ENCODE results near the gene THTPA. TPM values are rescaled to one million over a fixed set of nuclear protein-coding genes. Genes with fewer than 3 reads are reported as not detected.

The THTPA gene
- total and polyA plus RNA-seq, 2 experiments from 2014 or later = 31.3 to 58.6 TPM

DNA sequence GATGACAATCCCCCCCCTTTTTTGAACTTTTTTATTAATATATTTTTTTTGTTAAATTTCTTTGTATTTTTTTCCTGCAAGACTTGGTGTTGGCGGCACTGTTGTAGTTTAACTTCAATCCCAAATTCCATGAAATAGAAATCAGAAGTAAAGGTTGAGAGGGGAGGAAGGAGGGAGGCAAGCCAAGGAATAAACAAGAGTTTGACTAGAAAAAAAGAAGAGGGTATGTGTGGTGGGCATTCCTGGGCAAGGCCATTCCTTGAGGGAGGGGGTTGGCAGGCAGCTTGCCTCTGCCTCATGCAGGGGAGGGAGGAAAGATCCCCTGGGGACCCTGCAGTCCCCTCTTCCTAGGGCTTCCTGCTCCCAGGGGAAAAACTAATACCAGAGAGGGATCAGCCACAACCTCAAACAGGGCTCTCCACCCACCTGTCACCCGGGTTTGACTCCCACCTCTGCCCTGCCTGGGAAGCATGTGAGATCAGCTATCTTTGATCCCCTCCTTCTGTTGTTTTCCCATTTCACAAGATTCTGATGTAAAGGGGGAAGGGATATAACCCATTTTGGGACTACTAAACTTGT lies 12.0 kb downstream of the THTPA start:
- no peaks in the 10 kb centered on the region for H3K27me3 ChIP-seq
- H3K9me3 ChIP-seq (ENCODE audit: low read depth) = no peaks in the 10 kb centered on the region
- no peak for DNase-seq (ENCODE audit: low read depth in 1 of 2, low spot score in 1 of 2)
- H3K4me3 ChIP-seq = peak overlapping the region; percentile 48
- H3K4me1 ChIP-seq (ENCODE audit: low read depth) = peaks cover 14% of the 10 kb centered on the region
- peak overlapping the region; percentile 11 for H3K27ac ChIP-seq
- H3K36me3 ChIP-seq = no peaks in the 10 kb centered on the region
- TF ChIP-seq, protein P1, sequence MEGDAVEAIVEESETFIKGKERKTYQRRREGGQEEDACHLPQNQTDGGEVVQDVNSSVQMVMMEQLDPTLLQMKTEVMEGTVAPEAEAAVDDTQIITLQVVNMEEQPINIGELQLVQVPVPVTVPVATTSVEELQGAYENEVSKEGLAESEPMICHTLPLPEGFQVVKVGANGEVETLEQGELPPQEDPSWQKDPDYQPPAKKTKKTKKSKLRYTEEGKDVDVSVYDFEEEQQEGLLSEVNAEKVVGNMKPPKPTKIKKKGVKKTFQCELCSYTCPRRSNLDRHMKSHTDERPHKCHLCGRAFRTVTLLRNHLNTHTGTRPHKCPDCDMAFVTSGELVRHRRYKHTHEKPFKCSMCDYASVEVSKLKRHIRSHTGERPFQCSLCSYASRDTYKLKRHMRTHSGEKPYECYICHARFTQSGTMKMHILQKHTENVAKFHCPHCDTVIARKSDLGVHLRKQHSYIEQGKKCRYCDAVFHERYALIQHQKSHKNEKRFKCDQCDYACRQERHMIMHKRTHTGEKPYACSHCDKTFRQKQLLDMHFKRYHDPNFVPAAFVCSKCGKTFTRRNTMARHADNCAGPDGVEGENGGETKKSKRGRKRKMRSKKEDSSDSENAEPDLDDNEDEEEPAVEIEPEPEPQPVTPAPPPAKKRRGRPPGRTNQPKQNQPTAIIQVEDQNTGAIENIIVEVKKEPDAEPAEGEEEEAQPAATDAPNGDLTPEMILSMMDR (IDR thresholded peaks at IDR 0.05; ENCODE audit: low read depth, low read length) = no peak

DNA sequence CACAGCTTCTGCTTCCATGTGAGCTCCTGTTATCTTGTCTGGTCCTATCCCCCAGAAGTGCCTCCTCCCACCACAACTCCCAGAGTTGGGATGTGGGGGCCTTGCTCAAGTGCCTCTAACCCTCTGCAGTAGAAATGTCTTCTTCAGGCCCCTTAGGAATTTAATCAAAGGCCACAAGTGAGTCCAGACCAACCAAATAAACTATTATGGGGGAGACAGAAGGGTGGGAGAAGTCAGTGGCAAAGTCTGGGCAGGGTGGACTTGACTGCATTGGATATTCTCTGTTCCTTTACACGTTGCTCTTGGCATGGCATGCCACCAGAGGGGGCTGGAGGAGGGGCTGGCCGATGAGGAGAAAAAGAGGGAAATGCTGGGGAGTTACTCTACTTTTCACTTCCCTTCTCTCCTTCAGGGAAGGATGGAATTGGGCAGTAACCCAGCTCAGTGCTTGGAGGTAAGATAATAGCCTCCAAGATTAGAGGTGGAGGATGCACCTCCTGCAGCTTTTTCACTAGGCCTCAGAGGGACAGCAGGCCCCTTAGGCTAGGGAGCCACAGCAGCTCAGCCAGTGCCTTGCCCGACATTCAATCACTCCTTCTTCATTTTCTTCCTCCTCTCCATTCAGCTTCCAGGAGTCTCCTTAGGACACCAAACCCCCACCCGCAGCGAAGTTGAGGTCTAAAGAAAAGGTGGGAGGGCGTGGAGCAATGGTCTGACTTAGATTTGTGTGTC lies 12.7 kb downstream of the THTPA start:
- DNase-seq (ENCODE audit: low read depth in 1 of 2, low spot score in 1 of 2) = peak in 1 of 2 donors; percentile 59
- no peak overlapping the region for H3K4me3 ChIP-seq
- H3K27ac ChIP-seq = no peak overlapping the region
- TF ChIP-seq, protein P1 (IDR thresholded peaks at IDR 0.05; ENCODE audit: low read depth, low read length) = peak; percentile 34
- no peaks in the 10 kb centered on the region for H3K36me3 ChIP-seq
- peaks cover 14% of the 10 kb centered on the region for H3K4me1 ChIP-seq (ENCODE audit: low read depth)
- H3K9me3 ChIP-seq (ENCODE audit: low read depth) = no peaks in the 10 kb centered on the region
- H3K27me3 ChIP-seq = no peaks in the 10 kb centered on the region

DNA sequence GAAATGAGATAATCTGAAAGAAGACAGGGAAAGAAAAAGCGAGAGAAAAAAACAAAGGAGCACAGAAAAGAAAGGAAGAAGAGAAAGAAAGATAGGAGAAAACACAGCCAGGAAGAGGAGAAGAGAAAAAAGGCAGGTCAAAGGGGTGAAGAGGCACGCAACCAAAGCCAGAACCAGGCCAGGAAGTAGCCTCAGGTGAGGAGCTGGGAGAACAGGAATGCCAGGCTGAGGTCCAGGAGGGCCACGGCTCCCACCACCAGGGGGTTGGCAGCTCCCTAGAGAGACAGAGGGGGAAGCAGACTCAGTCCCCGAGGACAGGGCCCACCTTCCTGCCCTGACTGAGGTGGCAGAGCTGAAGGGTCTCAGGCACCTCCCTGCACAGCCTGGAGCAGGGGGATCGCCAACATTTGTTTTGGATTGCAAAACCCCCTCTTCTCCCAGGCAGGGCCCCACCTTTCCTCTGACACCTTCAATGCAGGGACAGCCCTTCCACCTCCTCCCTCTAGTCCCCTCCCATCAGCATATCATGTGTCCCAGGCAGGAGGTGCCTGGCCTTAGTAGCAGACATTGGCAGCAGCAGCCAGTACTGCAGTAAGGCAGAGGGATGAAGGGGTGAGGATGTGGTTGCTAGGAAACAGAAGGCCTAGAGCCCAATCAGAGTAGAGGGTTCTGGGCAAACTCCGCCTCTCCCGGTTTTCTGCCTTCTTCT lies 13.5 kb downstream of the THTPA start:
- peak; percentile 25 to 35 for DNase-seq (ENCODE audit: low read depth in 1 of 2, low spot score in 1 of 2)
- no peak overlapping the region for H3K27ac ChIP-seq

DNA sequence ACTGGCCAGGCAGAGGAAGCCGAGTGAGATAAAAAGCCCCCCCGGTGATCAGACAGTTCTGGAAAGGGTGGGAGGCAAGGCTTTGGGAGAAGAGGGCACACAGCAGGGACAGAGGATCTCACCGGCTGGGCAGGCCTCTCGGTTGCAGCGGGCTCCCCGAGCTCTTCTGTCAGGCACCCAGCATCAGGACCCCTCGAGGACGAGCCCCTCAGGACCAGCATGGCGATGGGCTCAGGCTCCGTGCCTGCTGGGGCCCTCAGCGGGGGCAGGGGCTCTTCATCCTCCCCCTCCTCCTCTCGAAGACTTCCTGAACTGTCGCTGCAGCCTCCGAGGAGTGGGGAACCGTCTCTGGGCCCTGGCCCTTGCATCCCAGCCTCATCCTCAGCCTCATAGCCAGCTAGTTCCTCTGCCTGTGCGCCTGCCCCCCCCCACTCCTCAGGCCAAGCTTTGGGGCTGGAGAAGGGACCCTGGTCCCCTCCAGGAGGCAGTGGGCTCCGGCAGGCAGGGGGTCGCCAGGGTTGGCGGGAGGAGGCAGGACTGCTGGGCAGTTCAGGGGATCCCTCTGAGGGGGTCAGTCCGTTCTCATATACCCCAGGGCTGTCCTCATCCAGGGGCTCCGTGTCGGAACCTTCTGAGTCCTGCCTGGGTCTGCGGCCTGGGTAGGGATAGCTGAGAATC lies 14.9 kb downstream of the THTPA start:
- Histone ChIP-seq H3K9me3 (ENCODE audit: low read depth) (no peaks in the 10 kb centered on the region), H3K4me1 (ENCODE audit: low read depth) (peaks cover 14% of the 10 kb centered on the region), H3K36me3 (no peaks in the 10 kb centered on the region), H3K27ac (no peak overlapping the region), H3K27me3 (peaks cover 12% of the 10 kb centered on the region), H3K4me3 (no peak overlapping the region)
- TF ChIP-seq, protein P1 (IDR thresholded peaks at IDR 0.05; ENCODE audit: low read depth, low read length) = no peak
- DNase-seq (ENCODE audit: low read depth in 1 of 2, low spot score in 1 of 2) = no peak

More for the DNA sequence above, 13.5 kb downstream of the THTPA start:
- Histone ChIP-seq H3K9me3 (ENCODE audit: low read depth) (no peaks in the 10 kb centered on the region), H3K4me1 (ENCODE audit: low read depth) (peaks cover 14% of the 10 kb centered on the region), H3K4me3 (no peak overlapping the region), H3K36me3 (no peaks in the 10 kb centered on the region), H3K27me3 (no peaks in the 10 kb centered on the region)
- TF ChIP-seq, protein P1 (IDR thresholded peaks at IDR 0.05; ENCODE audit: low read depth, low read length) = no peak

DNA sequence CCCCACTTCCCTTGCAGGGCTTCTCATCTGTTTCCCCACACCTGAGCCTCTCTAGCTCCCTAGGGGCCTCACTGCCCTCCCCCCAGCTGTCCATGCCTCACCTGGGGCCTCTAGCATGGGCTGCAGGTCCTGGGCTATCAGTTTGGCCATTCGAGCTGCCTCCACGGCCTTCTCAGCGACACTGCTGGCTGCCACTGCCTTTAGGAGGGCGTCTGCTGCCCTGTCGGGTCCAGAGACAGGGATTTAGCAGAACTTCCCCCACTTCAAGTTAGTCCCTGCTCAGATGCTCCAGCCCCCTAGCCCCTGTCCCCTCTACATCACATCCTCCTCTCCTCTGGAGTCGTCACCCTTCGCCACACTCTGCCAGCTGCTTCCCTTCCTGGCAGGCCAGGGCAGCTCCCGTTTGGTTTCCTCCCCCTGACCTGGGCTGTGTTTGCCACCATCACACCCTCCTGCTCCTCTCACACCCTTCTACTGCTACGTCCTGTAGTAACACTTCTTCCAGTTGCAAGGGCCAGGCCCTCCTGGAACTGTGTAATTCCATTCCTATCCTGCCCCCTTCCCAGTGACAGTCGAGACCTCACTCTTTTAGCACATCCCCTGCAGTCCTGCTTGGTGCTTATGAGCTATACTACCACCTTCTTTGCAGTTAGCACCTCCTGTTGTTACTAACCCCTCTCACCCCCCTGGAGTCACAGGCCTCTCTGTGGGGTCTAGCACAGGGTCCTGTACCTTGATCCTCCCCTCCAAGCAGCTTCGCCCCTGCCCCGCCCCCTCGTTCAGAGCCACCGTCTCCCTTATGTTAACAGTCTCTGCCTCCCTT lies 15.8 kb downstream of the THTPA start:
- Histone ChIP-seq H3K36me3 (no peaks in the 10 kb centered on the region), H3K9me3 (ENCODE audit: low read depth) (no peaks in the 10 kb centered on the region), H3K27ac (no peak overlapping the region), H3K27me3 (peaks cover 22% of the 10 kb centered on the region), H3K4me1 (ENCODE audit: low read depth) (peaks cover 10% of the 10 kb centered on the region), H3K4me3 (no peak overlapping the region)
- DNase-seq (ENCODE audit: low read depth in 1 of 2, low spot score in 1 of 2) = no peak
- TF ChIP-seq, protein P1 (IDR thresholded peaks at IDR 0.05; ENCODE audit: low read depth, low read length) = no peak
